HG03460 (cell line): ENCODE data around the gene IFNGR2.
"Not testable (repeated sequence)": the region's sequence is repeated elsewhere in the genome, so short reads cannot be mapped to it uniquely, and the experiment has no call there.

Experiments
- ATAC-seq: cut with Tn5 transposase; IDR thresholded peaks from one replicate; pipeline ENCODE4 v1.9.1; 2021; ENCODE audit not compliant: unreplicated experiment

The IFNGR2 gene

DNA sequence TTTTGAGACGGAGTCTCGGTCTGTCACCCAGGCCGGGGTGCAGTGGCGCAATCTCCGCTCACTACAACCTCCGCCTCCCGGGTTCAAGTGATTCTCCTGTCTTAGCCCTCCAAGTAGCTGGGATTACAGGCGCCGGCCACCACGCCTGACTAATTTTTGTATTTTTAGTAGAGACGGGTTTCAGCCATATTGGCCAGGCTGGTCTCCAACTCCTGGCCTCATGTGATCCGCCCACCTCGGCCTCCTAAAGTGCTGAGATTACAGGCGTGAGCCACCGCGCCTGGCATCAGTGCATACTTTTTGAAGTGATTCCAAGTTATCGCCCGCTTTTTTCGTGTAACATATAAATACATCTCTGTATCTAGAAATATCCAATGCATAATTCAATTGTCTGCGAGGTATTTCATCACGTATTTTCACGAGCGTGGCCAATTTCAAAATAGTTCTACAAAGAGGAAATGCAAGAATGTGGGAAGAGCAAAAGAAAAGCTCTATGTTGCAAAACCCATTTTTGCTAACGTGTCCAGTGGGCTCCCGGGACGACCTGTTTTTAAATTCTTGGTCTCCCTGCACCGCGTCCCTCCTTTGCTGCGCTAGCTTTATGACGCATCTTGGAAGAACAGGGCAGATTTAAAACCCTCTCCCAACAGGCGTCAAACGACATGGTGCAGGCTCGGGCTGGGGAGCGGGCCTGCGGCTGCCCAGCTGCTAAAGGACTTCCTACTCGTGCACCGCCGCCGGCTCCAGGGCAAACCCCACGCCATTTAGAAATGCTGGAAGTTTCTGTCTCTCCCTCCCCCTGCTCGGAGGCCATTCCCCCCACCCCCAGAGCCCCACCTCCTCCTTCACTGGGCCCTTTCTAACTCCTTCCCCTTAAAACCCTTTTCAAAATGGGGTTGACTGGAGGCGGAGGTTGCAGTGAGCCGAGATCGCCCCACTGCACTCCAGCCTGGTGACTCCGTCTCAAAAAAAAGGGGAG, 923 bp upstream of the IFNGR2 start:
- ATAC-seq, result no peak

DNA sequence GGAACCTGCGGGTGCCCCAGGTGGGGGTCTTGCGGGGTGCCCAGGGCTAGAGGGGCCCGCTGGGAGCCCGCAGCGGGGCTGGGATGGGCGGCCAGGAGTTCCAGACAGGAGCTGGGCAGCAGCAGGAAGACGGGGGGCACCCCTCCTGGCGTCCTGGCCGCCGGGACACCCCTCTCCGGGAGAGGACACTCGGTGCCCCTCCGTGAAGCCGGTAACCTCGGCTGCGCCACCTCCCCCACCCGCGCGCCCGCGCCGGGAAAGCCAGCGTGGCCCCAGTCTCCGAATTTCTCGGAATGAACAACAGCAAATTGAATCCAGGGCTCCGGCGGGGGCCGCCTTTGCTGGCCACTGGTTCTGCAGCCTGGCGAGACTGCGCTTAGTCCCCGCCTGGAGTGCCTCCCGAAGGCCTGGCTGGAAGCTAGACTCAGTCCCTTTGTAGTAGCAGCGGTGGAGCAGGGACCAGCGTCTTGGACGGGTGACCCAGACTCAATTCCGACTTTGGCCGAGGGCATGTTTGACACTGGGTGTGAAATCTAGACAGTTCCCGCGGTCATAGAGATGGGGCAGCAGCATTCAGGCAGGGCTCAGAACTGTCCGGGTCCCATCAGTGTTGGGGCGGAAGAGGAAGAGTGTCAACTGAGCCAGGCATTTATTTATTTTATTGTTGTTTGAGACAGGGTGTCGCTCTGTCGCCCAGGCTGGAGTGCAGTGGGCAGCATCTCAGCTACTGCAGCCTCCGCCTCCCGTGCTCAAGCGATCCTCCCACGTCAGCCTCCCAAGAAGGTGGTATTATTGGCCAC, 773 bp downstream of the IFNGR2 start:
- ATAC-seq, result no peak

DNA sequence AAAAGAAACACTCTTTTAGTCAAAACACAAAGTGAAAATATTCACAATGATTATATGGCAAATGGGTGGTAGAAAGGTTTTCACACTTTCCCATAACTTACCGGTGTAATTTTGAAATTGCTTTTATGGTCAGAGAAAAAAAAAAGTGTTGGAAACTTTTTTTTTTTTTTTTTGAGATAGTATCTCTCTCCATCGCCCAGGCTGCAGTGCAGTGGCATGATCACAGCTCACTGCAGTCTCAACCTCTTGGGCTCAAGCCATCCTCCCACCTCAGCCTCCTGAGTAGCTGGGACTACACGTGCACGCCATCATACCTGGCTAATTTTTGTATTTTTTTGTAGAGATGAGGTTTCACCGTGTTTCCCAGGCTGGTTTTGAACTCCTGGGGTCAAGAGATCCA, 3.3 kb downstream of the IFNGR2 start:
- no peak for ATAC-seq

DNA sequence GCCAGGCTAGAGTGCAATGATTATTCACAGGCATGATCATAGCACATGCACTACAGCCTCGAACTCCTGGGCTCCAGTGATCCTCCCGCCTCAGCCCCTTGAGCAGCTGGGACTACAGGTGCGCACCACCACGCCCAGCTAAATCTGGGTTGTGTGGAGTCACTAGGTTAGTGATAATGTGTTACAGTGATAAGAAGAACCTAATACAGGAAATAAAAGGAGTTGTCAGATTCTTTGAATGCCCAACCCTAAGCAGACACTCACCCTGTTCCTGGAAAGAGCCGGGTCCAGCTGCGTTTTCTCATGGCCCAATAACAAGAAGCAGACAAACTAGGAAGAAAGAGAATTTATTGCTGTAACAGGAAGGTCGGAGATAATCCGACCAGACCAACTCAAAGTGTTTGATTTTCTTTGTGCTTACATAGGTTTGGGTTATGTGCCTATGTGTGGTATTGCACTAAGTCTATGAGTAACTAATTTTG, 8.8 kb downstream of the IFNGR2 start:
- ATAC-seq, result no peak

DNA sequence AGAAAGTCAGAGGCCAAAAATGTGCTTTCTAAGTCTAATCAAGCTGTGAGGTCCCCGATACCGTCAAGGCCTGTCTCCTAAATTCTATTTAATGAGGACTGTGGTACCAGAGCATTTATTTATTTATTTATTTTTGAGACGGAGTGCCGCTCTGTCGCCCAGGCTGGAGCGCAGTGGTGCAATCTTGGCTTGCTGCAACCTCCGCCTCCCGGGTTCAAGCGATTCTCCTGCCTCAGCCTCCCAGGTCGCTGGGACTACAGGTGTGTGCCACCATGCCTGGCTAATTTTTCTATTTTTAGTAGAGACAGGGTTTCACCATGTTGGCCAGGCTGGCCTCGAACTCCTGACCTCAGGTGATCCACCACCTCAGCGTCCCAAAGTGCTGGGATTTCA, 9.2 kb downstream of the IFNGR2 start:
- not testable (repeated sequence) for ATAC-seq

DNA sequence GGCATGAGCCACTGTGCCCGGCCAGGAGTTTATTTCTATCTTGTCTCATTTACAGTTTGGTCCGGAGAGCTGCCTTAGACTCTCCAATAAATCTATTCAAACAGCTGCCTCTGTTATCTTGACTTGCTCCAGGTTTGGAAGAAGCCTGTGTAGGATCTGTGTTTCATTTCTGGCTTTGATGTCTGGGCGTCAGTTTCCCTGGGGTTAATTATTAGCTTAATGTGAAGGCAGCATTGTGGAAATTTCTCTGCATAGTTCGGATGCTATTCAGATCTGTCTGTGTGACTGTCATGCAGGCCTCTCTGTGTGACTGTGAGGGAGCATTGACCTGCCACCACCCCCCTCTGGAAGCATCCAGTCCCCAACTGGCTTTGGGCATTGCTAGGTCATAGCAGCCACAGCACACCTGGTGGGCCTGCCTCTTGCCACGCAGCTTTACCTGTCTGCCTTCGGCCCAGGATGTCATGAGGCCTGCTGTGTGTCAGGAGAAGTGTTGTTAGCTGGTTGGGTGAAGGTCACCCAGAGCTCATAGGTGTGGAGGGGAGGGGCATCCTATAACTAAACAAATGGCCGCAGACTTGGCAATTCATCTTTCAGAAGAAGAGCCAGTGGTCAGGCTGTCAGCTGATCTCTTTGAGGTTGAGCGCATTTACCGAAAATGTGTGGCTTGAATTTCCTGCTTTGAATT, 9.8 kb downstream of the IFNGR2 start:
- no peak for ATAC-seq

DNA sequence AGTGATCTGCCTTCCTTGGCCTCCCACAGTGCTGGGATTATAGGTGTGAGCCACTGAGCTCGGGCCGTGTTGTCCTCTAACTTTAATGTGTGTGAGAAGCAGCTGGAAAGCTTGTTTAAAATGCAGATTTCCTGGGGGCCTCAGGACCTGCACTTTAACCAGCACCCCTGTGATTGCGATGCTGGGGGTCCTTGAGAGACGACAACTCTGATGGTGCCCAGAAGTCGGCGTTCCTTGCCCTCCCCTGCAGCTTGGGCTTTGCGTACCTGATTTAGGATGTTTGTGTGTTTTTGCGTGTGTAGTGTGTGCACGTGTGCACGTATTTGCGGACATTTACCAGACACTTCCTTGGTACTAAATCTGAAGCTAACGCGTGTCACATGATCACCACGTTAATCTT, 10.9 kb downstream of the IFNGR2 start:
- no peak for ATAC-seq

DNA sequence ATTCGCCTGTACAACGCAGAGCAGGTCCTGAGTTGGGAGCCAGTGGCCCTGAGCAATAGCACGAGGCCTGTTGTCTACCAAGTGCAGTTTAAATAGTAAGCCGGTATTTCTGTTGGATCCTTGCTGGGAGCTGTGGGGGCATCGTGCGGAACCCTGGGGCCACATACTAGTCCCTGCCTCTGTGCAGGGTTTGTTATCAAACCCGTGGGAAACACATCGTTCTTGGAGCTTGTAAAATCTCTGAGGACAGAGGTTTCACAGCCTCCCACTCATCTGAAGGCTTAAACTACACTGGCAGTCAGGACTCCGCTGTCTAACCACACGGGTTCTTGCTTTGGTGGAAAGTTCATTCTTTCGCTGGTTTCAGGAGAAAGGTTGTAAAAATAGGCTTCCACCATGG, 11.7 kb downstream of the IFNGR2 start:
- ATAC-seq, result no peak

DNA sequence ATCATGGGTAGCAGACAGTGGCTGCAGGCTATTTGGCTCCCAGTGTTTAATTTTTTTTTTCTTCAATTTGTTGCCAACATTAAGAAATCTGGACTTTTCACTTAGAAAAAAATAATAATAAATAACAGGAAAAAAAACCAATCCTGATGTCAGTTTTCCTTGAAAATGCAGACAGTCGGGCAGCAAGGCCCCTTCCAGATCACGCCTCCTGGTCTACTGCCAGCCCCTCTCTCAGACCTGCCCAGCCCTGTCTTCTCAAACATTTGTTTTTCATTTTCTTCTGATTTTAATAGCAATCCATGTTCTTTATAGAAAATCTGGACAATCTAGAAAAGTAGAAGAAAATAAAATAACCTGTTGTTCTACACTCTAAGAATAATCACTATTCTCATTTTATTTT, 15.5 kb downstream of the IFNGR2 start:
- ATAC-seq, result no peak

DNA sequence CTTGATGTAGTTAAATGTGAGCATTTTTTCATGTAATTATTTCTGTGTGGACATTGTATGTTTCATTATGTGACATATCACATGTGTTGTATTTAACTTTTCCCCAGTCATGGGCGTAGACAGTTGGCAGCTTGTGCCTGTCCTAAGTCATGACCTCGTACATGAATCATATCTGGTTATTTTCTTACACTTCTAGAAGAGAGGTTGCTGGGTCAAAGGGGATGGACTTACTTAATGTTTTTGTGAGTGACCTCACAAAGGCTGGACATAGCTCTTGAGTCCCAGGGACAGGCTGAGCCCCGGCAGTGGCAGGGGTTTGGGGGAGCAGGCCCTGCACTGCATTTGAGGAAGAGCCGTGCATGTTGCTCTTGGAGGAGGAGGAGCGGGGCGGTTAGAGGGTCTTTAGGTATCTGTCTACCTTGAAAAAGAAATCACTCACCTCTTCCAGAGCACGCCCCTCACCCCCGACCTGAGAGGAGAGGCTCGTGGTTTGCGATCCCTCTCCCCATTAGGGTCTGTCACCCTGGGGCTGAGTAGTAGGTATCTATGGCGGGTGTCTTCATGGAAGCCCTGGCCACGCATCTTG, 16.4 kb downstream of the IFNGR2 start:
- ATAC-seq, result no peak

DNA sequence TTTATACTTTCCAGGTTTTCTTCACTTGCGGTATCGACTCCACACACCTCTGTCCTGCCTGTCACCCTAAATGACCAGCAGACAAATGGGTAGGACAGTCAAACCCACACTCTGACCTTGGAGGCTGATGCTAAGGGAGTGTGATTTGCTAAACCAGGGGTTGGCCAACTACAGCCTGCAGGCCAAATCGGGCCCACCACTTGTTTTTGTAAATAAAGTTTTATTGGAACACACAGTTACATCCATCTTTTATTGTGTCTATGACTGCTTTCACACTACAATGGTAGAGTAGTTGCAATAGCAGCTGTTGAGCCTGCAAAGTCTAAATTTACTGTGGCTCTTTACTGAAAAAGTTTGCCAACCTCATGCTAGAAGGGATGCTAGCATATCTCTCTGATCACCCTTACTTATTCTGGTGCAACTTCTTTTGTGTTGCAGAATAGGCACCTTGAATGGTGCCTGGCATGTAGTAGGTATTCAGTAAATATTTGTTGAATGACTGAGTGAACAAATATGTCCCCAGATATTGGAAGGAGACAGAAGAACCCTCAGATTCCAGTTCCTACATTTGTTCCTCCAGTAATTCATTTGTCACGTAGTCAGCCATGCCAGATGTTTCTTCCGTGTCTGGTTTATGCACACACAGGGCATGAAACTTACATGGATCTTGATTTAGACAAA, 18.6 kb downstream of the IFNGR2 start:
- ATAC-seq, result no peak

DNA sequence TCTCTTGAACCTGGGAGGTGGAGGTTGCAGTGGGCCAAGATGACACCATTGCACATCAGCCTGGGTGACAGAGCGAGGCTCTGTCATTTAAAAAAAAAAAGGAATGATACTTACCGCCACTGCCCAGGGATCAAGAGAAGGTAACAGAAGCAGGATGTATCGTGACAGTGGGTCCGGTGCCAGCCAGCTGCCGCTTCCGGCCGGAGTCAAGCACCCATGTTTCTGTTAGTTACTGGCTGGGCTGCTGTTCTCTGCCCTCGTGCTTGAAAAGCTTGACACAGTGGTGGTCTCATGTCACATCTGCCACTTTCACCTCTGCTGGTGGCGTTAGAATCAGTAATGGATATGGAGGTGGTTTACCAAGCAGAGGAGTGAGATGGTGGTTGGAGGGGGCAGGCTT, 21.0 kb downstream of the IFNGR2 start:
- ATAC-seq, result no peak

DNA sequence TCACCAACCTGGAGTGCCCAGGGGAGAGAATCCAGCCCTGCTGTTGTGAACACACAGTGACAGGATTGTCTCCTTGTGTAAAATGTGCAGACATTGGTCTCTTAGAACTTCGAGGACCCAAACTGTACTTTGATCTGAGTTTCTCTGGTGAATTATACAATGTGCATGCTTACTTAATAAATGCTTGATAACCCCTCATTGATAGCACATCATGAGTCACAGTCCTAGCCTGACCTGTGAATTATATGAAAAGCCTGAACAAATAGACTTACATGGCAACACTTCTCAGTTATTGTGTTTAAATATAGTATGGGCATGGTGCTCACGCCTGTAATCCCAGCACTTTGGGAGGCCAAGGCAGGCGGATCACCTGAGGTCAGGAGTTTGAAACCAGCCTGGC, 22.6 kb downstream of the IFNGR2 start:
- ATAC-seq, result no peak

DNA sequence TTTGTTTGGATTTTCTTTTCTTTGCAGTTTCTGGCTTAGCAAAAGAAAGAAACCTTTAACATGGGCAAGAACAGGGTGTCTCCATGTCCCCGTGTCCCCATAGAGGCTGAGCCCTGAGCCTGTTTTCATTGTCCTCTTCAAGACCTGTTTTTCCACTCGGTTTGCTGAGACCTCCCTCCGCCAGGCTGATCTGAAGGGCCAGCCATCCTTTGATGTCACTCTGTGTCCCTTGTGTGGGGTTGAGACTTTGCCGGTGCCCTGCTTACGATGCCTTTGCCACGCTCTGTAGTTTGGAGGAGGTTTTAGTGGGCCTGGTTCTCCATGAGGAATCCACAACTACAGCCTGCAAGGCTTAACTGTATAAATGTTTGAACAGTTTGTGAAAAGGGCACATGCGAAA, 23.8 kb downstream of the IFNGR2 start:
- ATAC-seq, result no peak

DNA sequence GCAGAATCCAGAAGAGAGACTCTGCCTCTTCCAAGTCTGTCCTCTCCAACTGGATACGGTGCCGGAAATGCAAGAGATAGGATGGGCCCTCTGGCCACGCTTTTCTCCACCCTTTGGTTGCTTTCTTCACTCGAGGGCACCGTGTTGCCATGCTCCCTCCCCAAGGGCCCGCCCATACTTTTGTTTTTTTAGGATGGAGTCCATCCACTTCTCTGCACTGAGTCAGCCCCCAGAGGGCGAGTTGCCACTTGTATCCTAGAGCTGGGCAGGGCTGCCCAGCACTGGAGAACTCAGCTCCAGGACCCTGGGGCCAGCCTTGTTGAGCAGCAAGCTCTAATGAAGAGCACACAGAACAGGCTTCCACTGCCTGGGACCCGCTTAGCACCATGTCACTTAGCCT, 25.5 kb downstream of the IFNGR2 start:
- no peak for ATAC-seq

DNA sequence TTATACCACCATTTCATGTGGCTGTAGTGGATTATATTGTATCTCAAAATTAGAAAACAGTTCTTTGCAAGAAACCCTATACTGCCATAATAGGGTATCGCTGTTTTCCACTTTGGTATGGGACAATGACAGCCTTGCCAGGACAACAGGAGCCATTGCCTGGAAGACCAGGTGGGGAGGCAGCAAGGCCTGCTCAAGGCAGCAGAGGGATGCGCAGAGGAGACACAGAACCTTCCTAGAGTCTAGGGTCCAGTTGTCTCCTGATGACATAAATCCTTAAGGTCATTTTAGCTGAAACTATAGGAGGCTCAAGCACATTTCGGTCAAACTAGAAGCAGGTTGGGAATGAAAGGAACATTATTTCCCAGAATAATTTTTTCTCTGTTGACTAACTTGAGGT, 27.6 kb downstream of the IFNGR2 start:
- ATAC-seq, result no peak

DNA sequence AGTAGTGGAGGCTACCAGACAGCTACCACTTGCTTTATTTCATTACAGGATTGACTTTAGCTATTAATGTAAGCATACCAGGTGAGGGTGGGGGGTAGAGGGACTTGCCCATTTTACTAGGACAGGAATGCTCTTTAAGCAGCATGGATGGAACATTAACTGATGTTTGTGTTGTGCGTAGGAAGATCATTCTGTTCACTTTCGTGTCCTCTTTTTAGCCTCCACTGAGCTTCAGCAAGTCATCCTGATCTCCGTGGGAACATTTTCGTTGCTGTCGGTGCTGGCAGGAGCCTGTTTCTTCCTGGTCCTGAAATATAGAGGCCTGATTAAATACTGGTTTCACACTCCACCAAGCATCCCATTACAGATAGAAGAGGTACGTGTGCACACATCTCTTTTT, 29.3 kb downstream of the IFNGR2 start:
- no peak for ATAC-seq

DNA sequence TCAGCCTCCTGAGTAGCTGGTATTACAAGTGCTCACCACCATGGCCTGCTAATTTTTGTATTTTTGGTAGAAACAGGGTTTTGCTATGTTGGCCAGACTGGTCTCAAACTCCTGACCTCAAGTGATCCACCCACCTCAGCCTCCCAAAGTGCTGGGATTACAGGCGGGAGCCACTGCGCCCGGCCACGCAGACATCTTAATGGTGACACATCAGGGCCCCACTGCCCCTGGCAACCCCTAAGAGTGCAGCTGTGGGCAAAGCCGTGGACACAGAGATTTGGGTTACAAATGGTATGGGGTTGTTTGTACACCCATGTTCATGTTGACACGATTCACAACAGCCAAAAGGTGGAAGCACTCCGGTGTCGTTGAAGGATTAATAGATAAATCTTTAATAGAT, 29.8 kb downstream of the IFNGR2 start:
- no peak for ATAC-seq

DNA sequence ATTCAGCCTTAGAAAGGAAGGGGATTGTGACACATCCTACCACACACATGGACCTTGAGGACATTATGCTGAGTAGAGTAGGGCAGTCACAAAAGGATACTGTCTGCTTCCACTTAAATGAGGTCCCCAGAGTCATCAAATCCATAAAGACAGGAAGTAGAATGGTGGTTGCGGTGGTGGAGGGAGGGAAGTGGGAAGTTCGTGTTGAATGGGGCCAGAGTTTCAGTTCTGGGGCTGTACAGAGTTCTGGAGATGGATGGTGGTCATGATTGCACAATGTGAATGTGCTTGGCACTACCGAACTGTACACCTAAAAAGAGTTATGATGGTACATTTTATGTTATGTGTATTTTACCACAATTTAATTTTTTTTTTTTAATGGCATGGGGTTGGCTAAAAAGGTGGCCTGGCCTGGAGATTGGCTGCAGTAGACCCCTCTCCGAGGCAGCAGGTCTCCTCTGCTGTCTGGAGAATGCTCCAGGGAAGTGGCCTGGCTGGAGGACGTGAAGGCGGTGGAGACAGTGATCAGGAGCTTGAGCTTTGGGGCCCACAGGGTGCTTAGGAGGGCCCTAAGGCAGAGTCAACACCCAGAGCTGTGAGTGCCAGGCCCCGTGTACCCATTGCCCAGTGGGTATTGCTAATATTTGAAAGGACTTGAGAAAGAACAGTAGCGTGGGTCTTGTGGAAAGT, 30.4 kb downstream of the IFNGR2 start:
- no peak for ATAC-seq
